K562 (cell line): ENCODE data around the gene ICAM3. TPM values are rescaled to one million over a fixed set of nuclear protein-coding genes. Genes with fewer than 3 reads are reported as not detected.

Source experiments
- ASH1L ChIP-seq: fragments of 450-650 bp; IDR thresholded peaks from 2 replicates; pipeline ENCODE4 v1.6.1; 2018; ENCODE audit warnings: borderline replicate concordance, mild to moderate bottlenecking, low read depth; ENCODE audit not compliant: partially characterized antibody
- BRCA1 ChIP-seq, 2 experiments: fragments of 450-650 bp in 1 of 2; sonication (generic) in 1 of 2; formaldehyde crosslinking in 1 of 2; IDR thresholded peaks; 2 replicates each; pipeline versions ENCODE4 v1.5.0 to v1.6.1; 2017 to 2020; ENCODE audit warnings: mild to moderate bottlenecking in 1 of 2, missing genetic modification reagents in 1 of 2
- CBX3 ChIP-seq, 2 experiments: IDR thresholded peaks; 1 replicate in 1 of 2; 2 replicates in 1 of 2; pipeline ENCODE4 v1.6.1; 2012; ENCODE audit warnings: inconsistent platforms in 2 of 2, low read length in 2 of 2, borderline replicate concordance in 1 of 2, control low read depth in 1 of 2
- GTF2E2 ChIP-seq: fragments of 200-800 bp; sonication (Bioruptor generic); IDR thresholded peaks from 2 replicates; pipeline ENCODE4 v1.6.1; 2016; ENCODE audit warnings: missing genetic modification characterization, missing compliant biosample characterization
- KLF13 ChIP-seq: fragments of 450-650 bp; IDR thresholded peaks from 2 replicates; pipeline ENCODE4 v1.6.1; 2016; ENCODE audit warnings: missing genetic modification characterization, low read depth, mild to moderate bottlenecking, missing compliant biosample characterization, moderate library complexity, borderline replicate concordance
- MAFF ChIP-seq: IDR thresholded peaks from 2 replicates; pipeline ENCODE4 v1.6.1; 2012; ENCODE audit warnings: low read length, improper control_type of control experiment
- MXI1 ChIP-seq: IDR thresholded peaks from 2 replicates; pipeline ENCODE4 v1.6.1; 2011; ENCODE audit warnings: low read depth, mild to moderate bottlenecking, improper control_type of control experiment, low read length
- NFE2L1 ChIP-seq: fragments of 450-650 bp; IDR thresholded peaks from 2 replicates; pipeline ENCODE4 v1.6.1; 2016; ENCODE audit warnings: missing genetic modification characterization, low read depth, mild to moderate bottlenecking, missing compliant biosample characterization, moderate library complexity, borderline replicate concordance
- POLR2B ChIP-seq: fragments of 450-650 bp; IDR thresholded peaks from 2 replicates; pipeline ENCODE4 v1.6.1; 2018; ENCODE audit warnings: low read depth; ENCODE audit not compliant: partially characterized antibody
- RBFOX2 ChIP-seq: fragments of 200-400 bp; formaldehyde crosslinking; IDR thresholded peaks from 2 replicates; pipeline ENCODE4 v1.6.1; 2017; ENCODE audit warnings: low read depth, mild to moderate bottlenecking, low read length, moderate library complexity
- RFX1 ChIP-seq: fragments of 450-650 bp; IDR thresholded peaks from 2 replicates; pipeline ENCODE4 v1.6.1; 2016; ENCODE audit warnings: mild to moderate bottlenecking, moderate library complexity
- SP2 ChIP-seq: IDR thresholded peaks from 2 replicates; pipeline ENCODE4 v1.6.1; 2011; ENCODE audit warnings: mild to moderate bottlenecking, low read depth, low read length, moderate library complexity; ENCODE audit not compliant: poor library complexity, severe bottlenecking; ENCODE audit errors: extremely low read depth
- SUPT5H ChIP-seq: fragments of 450-650 bp; IDR thresholded peaks from 2 replicates; pipeline ENCODE4 v1.6.1; 2016
- TAF9B ChIP-seq: fragments of 450-650 bp; IDR thresholded peaks from 2 replicates; pipeline ENCODE4 v1.6.1; 2018; ENCODE audit warnings: mild to moderate bottlenecking; ENCODE audit not compliant: partially characterized antibody
- XRCC5 ChIP-seq: fragments of 200-400 bp; formaldehyde crosslinking; IDR thresholded peaks from 2 replicates; pipeline ENCODE4 v1.6.1; 2017; ENCODE audit warnings: low read depth, mild to moderate bottlenecking, low read length
- YBX1 ChIP-seq: fragments of 450-650 bp; IDR thresholded peaks from 2 replicates; pipeline ENCODE4 v1.7.1; 2016; ENCODE audit warnings: mild to moderate bottlenecking
- ZBED1 ChIP-seq: IDR thresholded peaks from 2 replicates; pipeline ENCODE4 v1.6.1; 2014
- ZBTB26 ChIP-seq: fragments of 450-650 bp; formaldehyde crosslinking; IDR thresholded peaks from 2 replicates; pipeline ENCODE4 v1.4.0; 2022; ENCODE audit warnings: missing genetic modification characterization
- ZHX1 ChIP-seq: fragments of 150-350 bp; conservative IDR thresholded peaks from 2 replicates; pipeline ENCODE4 v1.6.1; 2014; ENCODE audit warnings: low read length
- ZNF583 ChIP-seq: fragments of 250-450 bp; sonication (Bioruptor Pico); IDR thresholded peaks from 2 replicates; pipeline ENCODE4 v1.4.0; 2020
- polyA plus RNA-seq, 8 experiments: library from polyadenylated mRNA; depleted of rRNA in 4 of 8; stranded (reverse) in 5 of 8; unstranded in 3 of 8; fragments of >200 nt; fragmentation: Nextera tagmentation in 2 of 8; fragmentation: Illumina TruSeq in 1 of 8; extraction: Ambion mirVana in 2 of 8; extraction: Trizol in 1 of 8; gene quantifications; 2 replicates each; pipeline versions ENCODE4 v1.2.1 to v1.2.3, GENCODE V29; 2011 to 2014; ENCODE audit warnings: inconsistent platforms in 1 of 8, missing spikeins in 1 of 8
- total RNA-seq, 7 experiments: library from RNA; depleted of rRNA in 6 of 7; stranded (reverse); fragments of >200 nt in 6 of 7; fragmentation: Illumina TruSeq in 2 of 7; extraction: Trizol in 2 of 7; gene quantifications; 2 replicates each; pipeline versions ENCODE4 v1.2.1 to v1.2.3, GENCODE V29; 2011 to 2021; ENCODE audit warnings: low replicate concordance in 1 of 7
- TF ChIP-seq, protein P1 (sequence below): sonication (generic); formaldehyde crosslinking; IDR thresholded peaks from 2 replicates; pipeline ENCODE4 v1.8.0; 2022; ENCODE audit warnings: mild to moderate bottlenecking, missing genetic modification reagents

ICAM3 gene
- total and polyA plus RNA-seq, 9 of the 15 experiments (the other 6 are each of a cell fraction or from before 2014, with no cell fraction given) = 6.5 to 39.5 (median 24.2) TPM

DNA sequence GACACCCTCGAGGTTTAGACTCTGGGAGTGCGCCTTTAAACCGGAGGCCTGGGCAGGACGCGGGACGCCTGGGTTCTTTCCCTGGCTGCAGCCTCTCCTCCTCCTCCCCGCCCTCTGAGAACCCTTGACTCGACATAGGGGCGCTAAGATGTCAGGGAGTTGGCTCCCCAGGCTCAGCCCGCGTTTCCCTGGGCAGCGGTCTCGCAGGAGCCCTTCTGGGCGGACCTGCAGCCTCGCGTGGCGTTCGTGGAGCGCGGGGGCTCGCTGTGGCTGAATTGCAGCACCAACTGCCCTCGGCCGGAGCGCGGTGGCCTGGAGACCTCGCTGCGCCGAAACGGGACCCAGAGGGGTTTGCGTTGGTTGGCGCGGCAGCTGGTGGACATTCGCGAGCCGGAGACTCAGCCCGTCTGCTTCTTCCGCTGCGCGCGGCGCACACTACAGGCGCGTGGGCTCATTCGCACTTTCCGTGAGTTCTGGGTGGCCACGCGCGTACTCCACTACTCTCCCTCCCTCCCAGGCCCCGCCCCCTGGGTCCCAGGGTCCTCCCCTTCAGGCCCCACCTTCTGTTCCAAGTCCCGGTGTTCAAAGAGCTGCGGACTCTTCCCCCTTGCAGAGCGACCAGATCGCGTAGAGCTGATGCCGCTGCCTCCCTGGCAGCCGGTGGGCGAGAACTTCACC lies 48.4 kb downstream of the ICAM3 start (continued):
- TF ChIP-seq, protein P1, sequence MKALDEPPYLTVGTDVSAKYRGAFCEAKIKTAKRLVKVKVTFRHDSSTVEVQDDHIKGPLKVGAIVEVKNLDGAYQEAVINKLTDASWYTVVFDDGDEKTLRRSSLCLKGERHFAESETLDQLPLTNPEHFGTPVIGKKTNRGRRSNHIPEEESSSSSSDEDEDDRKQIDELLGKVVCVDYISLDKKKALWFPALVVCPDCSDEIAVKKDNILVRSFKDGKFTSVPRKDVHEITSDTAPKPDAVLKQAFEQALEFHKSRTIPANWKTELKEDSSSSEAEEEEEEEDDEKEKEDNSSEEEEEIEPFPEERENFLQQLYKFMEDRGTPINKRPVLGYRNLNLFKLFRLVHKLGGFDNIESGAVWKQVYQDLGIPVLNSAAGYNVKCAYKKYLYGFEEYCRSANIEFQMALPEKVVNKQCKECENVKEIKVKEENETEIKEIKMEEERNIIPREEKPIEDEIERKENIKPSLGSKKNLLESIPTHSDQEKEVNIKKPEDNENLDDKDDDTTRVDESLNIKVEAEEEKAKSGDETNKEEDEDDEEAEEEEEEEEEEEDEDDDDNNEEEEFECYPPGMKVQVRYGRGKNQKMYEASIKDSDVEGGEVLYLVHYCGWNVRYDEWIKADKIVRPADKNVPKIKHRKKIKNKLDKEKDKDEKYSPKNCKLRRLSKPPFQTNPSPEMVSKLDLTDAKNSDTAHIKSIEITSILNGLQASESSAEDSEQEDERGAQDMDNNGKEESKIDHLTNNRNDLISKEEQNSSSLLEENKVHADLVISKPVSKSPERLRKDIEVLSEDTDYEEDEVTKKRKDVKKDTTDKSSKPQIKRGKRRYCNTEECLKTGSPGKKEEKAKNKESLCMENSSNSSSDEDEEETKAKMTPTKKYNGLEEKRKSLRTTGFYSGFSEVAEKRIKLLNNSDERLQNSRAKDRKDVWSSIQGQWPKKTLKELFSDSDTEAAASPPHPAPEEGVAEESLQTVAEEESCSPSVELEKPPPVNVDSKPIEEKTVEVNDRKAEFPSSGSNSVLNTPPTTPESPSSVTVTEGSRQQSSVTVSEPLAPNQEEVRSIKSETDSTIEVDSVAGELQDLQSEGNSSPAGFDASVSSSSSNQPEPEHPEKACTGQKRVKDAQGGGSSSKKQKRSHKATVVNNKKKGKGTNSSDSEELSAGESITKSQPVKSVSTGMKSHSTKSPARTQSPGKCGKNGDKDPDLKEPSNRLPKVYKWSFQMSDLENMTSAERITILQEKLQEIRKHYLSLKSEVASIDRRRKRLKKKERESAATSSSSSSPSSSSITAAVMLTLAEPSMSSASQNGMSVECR = no peak; the same call in 1 of the 2 replicates
- TF ChIP-seq POLR2B (peak; percentile 68), YBX1 (no peak), ZHX1 (no peak), CBX3 (IDR thresholded peaks at IDR 0.05; ENCODE audit: borderline replicate concordance in 1 of 2, low read length in 2 of 2) (no peak), ASH1L (no peak), MAFF (no peak), ZBTB26 (CRISPR knock-in tag) (no peak), KLF13 (tag) (no peak), XRCC5 (no peak), ZBED1 (no peak; the same call in none of the 2 replicates), MXI1 (peak; percentile 53; the same call in 1 of the 2 replicates), ZNF583 (CRISPR knock-in tag) (no peak), NFE2L1 (no peak), GTF2E2 (tag) (no peak), BRCA1 (IDR thresholded peaks at IDR 0.05) (no peak), BRCA1 (CRISPR knock-in tag; IDR thresholded peaks at IDR 0.05) (0 out of 2 replicates have a peak, but pooled peaks have one; percentile 9), SP2 (no peak), RFX1 (no peak), RBFOX2 (peak; percentile 90), TAF9B (peak; percentile 58), SUPT5H (peak; percentile 80)
